CD4-positive, alpha-beta T cell treated with Interleukin-6 at 100 ng/mL for 8 hours (primary cell): Measurements from ENCODE around the gene SNX13.
"Not testable (repeated sequence)": the region's sequence is repeated elsewhere in the genome, so short reads cannot be mapped to it uniquely, and the experiment has no call there.

Experiments used
- DNase-seq: peaks from one replicate; pipeline ENCODE4 v3.0.0-alpha.2; 2020; ENCODE audit warnings: mixed read lengths, low spot score

The SNX13 gene

DNA sequence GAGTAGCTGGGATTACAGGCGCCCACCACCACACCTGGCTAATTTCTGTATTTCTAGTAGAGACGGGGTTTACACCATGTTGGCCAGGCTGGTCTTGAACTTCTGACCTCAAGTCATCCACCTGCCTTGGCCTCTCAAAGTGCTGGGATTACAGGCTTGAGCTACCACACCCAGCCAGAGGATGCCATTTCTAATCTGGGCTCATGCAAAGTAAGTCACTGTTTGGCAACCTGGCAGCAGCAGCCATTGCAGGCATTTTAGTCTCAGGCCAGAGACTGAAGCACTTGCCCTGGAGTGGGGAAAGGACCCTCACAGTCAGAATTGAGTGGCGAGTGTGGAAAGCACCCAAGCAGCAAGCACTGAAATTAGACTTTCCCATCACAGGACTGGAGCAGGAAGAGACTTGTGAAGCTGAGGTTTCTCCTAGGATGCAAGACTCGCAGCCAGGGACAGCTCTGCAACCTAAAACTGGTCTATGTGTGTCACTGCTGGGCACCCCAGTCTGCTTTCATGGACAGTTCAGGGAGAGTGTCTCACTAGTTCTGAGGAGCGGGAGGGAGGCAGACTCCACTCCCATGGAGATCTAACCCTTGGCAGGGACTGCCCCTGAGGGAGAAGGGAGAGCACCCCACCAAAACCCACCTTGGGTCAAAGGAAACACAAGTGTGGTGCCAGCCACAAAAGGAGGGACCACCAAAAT lies 27.6 kb downstream of the SNX13 start:
- DNase-seq = no peak

DNA sequence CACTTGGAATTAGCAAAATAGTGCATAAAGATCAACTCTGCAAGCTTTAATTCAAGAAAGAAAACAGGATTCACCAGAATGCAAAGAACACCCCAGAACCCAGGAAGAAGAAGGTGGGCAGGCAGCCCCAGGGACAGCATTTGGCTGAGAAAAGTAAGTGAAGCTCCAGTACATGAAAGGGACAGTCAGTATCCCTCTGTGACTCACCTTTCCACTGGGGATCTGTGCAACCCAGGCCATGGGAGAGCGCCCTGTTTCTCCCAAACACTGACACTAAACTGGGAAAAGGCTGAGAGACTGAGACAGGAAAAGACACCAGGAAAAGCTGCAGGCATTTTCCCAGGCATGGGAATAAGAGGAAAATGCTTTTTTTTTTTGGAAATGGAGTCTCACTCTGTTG lies 28.2 kb downstream of the SNX13 start:
- DNase-seq = no peak

DNA sequence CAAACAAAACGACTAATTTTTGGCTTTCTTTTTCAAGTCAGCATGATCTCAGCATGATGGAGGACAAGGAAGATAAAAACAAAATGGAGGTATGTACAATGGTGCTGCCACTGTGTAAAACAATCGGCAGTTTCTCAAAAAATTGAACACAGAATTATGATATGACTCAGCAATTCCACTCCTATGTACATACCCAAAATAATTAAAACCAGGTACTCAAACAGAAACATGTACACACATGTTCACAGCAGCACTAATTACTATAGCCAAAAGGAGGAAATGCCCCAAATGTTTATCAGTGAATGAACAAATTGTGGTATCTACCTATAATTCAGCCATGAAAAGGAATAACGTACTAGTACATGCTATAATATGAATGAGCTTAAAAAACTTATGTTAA lies 29.9 kb downstream of the SNX13 start:
- DNase-seq = no peak

DNA sequence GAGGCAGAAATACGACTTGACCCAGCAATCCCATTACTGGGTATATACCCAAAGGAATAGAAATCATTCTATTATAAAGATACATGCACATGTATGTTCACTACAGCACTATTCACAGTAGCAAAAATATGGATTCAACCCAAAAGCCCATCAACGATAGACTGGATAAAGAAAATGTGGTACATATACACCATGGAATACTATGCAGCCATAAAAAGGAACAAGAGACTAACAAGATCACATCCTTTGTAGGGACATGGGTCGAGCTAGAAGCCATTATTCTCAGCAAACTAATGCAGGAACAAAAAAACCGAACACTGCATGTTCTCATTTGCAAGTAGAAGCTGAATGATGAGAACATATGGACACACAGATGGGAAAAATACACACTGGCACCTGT lies 31.0 kb downstream of the SNX13 start:
- DNase-seq = not testable (repeated sequence)

DNA sequence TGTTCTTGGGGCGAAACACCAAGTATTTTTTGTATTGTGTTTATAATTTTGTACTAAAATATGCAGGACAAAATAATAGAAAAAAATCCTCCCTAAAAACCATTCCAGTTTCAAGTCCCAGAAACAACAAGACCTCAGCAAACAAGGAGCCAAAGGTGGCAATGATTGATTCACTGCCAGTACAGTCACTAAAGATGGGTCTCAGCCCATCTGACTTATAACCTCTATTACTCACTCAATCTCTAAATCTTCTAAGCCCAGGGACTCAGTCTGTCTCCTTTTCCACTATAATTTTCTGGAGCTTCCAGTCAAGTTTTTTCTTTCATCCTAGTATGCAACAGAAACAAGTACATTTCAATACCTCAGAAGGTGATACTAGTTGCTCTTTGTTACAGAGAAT lies 33.3 kb downstream of the SNX13 start:
- no peak for DNase-seq

DNA sequence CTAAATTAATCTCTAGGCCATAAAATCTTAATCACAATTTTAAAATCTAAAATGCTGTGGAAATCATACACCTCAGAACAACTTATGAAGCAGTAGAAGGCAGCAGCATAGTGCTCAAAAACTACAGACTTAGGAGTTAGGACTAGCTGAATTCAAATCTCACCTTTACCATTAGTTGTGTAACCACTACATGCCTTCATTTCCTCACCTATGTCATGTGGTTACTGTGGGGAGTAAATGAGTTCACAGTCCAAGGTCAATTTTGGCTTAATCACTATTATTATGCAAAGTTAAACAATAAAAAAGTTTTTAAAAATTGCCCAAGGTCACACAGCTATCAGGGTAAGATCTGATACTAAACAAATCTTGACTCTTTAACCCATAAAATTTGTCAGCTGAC lies 37.0 kb downstream of the SNX13 start:
- no peak for DNase-seq

DNA sequence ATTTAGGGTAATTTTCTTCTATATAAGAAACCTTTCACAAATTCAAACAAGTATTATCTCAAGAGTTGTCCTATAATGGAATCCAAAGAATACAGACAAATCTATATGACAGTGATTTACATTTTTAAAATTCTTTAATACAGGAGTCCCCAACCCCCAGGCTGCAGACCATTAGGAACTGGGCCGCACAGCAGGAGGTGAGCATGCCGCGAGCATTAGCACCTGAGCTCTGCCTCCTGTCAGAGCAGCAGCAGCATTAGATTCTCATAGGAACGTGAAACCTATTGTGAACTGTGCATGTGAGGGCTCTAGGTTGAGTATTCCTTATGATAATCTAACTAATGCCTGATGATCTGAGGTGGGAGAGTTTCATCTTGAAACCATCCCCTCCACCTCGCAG lies 37.7 kb downstream of the SNX13 start:
- no peak for DNase-seq

DNA sequence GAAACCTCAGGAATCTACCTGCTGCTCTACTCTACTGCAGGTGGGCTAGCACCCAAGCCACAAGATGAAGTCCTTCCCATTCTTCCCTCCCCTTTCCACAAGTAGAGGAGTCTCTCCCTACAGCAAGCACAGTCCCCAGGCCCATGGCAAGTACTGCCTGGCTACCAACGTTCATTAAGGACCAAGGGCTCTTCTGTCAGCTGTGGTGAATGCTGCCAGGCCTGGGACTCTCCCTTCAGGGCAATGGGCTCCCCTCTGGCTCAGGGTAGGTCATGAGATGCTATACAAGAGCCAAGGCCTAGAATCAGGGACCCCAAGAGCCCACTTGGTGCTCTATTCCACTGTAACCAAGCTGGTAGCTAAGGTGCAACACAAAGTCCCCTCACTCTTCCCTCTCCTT lies 39.8 kb downstream of the SNX13 start:
- no peak for DNase-seq

DNA sequence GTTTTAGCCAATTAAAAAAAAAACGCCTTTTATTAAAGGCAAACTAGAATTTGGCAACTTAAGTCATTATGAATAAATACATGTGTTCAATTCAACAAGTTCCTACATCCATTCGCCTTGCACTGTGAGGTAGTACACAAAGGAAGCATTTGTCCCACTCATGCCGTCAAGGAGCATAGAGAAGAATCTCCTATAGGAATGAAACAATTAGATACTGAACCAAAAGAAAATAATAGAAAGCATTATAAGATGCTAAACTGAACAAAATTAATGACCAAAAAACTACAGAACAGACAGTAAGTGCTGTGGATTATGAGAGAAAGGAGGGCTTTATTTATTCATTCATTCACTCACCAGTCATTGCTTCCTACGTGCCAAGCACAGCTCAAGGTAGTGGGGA lies 42.2 kb downstream of the SNX13 start:
- DNase-seq = no peak

DNA sequence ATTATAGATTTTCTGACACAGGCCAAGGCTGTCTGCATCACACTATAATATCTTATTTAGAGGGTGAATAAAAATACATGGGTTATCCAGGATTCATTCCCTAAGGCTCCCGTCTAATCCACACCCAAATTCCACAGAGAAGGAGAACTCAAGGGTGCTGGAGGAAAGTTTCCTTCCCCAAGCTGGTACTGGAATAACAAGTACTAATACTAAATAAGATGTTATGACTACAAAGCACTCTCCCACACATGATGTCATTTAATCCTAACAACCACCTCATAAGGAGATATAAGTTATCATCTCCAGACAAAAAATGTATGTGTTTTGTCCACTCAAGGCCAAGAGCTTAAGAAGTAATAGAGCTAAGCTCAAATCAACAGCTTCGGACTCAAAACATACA lies 53.0 kb downstream of the SNX13 start:
- no peak for DNase-seq

DNA sequence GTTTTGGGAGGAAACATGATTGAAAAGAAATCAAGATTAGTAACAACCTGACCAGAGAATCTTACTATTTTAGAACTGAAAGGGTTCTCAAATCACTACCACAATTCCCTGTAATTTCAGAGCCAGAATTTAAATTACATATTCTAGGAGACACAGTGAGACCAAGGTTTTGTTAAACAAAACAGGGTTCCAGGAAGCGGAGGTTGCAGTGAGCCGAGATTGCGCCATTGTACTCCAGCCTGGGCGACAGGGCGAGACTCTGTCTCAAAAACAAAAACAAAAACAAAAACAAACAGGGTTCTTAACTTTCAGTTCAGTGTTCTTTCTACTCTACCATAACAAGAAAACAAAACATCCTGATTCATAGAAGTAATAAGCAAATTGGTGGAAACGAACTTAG lies 57.6 kb downstream of the SNX13 start:
- no peak for DNase-seq

DNA sequence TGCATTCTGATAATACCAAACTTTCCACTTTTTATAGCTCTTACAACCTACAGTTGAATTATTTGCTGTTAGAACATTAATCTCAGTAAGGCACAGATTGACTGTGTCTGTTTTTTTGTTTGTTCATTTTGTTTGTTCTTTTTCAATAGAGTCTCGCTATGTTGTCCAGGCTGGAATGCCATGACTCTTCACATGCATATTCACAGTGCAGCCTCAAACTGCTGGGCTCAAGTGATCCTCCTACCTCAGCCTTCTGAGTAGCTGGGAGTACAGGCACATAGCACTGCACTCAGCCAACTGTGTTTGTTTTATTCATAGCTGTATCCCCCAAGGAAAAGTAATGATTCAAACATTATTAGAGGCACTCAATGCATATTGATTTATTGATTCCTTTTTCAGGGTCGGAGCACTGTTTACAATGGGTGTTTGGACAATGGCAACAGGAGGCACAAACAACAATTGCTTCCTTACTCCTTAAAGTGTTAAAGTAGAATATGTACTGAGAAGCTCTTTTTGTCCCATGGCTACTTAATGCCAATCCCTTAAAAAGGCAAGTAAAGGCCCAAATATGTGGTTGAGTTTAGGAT lies 61.1 kb downstream of the SNX13 start:
- DNase-seq = no peak

DNA sequence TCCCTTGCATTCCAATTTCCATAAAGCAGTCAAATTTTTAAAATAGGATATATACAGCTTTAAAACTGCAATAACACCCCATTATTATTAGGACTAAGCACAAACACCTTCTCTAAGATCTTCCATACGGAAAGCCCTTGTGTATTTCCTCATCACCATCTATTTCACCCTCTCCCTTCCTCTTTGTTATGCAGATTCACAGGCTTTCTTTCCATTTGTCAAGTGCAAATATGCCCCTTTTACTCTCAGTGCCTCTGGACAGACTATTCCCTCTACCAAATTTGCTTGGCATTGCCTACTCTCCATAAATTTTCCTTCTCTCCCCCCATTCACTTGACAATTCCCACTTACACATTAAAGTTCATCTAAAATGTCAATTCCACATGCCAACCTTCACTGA lies 61.7 kb downstream of the SNX13 start:
- no peak for DNase-seq

DNA sequence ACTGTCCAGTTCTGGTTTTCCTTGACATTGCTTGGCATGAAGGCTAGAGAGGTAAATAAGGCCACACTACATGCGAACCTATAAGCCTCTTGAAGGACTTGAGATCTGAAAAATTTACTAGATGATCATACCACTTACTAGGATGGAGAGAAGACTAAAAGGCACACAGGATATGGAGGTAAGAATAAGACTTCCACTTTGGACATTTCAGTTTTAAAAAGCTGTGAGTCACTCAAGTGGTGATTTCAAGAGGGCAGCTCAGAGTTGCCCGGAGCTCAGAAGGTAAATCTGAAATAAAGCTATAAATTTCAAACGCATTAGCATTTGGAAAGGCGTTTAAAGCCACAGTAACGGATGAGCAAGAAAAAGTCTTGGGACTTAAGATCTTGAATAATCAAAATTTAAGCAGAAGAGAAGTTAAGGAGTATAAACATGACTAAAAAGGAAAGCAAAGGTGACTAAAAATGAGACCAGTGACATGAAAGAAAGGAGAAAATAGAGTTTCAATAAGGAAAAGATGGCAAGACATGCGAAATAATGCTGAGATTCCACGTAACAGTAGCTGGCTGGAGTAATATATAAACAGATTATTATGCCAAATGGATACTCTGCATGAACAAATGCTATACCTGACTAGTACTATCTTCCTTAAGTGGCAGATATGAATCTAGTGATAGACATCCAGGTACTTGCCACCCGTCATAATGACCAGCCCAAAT lies 68.3 kb downstream of the SNX13 start:
- DNase-seq = no peak

DNA sequence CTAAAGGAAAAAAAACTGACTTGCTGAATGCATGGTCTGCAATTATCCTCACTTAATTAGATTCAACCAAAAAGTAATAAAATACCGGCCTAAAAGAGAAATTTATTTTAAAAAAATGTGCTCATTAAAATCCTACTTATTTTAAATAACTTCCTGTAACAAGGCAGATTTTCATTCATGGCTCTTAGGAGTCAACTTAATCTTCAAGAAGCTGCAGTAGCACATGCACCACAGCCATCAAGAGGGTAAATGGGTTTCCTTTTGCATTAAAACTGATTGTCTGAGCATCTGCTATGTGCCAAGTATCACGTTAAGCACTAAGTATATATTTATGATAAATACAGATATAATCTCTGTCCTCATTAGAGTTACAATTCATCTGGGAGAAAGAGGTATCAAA lies 69.9 kb downstream of the SNX13 start:
- DNase-seq = no peak

DNA sequence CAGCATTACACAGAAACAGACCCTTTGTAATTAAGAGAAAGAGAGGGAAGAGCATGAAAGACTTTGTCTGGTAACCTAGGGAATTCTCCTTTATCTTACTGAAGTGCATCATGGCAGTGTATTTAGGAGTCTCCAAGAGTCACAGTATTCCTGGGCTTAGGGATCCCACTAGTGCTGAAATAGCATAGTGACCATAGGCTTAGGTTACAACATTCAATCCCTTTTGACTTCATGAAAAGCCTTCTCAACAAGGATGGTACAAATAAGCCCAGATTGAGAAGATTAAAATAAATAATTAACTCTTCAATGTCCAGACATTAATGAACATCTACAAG lies 76.5 kb downstream of the SNX13 start:
- DNase-seq = no peak

DNA sequence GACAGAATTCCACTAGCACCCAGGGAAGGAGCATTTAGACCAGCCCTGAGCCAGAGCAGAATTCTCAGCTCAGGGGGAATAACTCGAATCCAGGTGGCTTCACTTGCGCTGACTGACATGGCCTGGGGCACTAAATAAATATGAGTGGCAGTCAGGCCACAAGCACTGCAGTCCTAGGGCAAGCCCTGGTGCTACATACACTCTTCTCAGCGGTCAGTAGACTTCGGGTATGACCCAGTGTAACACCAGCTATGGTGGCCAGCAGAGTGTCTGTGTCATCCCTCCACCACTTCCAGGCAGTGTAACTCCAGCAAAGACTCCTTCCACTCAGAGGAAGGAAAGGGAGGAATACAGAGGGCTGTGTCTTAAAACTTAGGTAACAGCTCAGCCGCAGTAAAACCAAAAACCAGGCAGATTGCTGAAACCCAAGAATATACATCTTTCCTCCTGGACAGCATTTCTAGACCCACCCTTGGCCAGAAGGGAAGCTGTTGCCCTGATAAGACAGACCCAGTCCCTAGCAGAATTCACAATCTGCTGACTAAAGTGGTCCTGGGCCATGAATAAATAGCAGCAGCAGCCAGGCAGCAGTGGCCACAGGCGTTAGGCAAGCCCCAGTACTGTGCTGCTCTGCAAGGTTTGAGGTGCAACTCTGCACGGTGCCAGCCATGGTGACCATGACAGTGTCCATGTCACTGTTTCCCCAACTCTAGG lies 77.0 kb downstream of the SNX13 start:
- no peak for DNase-seq

DNA sequence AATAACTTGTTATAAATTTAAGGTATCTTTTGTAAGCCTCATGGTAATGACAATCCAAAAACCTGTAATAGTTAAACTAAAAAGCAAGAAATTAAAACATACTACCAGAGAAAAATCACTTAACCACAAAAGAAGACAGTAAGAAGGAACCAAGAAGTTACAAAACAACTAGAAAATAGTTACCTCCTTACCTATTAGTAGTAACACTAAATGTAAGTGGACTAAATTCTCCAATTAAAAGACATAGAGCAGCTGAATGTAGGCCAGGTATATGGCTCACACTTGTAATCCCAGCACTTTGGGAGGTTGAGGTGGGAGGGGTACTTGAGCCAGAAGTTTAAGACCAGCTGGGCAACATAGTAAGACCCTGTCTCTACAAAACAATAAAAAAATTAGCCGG lies 84.0 kb downstream of the SNX13 start:
- no peak for DNase-seq

DNA sequence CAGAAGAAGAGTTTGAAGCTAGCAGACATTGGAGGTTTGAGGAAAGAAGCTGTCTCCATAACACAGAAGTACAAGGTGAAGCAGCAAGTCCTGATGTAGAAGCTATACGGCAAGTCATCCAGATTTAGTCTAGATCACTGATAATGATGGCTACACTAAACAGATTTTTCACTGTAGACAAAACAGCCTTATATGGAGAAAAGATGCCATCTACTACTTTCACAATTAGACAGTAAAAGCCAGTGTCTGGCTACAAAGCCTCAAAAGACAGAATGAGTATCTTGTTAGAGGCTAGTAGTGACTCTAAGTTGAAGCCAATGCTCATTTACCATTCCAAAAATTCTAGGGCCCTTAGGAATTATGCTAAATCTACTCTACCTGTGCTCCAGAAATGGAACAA lies 85.1 kb downstream of the SNX13 start:
- no peak for DNase-seq

DNA sequence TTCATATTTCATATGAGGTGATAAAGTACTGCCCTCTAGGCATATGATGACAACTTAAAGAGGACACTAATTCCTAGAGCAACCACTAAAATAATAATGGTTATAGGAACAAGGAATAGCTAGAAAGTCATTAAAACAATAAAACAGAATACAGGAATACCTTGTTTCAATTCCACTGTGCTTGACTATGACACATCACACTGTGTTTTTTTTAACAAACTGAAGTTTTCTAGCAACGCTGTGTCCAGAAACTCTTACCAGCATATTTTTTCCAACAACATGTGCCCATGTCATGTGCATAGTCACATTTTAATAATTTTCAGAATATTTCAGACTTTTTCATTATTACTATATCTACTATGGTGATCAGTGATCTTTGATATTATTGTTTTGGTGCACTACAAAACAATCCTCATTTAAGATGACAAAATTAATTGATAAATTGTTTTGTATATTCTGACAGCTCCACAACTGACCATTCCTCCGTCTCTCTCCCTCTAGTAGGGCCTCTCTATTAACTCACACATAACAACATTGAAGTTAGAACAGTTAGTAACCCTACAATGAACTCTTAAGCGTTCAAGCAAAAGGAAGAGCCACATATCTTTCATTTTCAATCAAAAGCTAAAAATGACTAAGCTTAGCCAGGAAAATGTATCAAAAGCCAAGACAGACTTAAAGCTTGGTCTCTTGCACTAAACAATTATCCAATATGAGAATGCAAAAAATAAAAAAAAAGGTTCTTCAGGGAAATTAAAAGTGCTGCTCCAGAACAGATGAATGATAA lies 85.8 kb downstream of the SNX13 start:
- no peak for DNase-seq

DNA sequence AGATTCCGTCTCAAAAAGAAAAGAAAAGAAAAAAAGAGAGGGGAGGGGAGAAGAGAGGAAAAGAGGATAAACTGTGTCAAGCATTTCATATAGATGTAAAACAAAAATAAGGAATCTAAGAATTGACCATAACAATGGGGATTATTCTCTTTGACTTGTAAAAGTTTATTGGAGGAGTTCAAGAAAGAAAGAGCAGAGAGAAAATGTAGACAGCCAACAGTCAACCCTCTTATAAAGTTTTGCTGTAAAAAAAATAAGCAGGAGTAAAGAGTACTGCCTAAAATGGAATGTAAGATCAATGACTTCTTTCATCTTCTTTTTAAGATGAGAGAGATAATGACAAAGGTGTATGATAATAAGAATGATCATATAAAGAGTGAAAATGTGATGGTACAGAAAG lies 87.9 kb downstream of the SNX13 start:
- no peak for DNase-seq

DNA sequence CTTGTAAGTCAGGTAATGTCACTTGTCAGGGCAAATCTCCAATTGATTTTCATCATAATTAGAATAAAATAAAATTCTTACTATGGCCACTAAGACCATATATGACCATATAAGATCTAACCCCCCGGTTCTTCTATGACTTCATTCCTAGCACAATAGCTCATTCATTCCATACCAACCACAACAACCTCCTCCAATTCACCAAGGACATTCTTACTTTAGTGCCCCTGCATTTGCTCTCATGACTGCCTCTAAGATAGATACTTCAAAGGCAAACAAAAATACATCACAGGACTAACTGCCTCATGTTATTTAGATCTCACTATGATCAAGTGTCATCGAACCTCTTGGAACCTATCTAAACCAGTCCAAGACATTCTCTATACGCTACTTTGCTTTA lies 90.8 kb downstream of the SNX13 start:
- no peak for DNase-seq
